Activated B cell treated with CpG ODN at 0.5 μM for 24 hours (primary cell): ENCODE data around the gene SLC51A. TPM values are rescaled to one million over a fixed set of nuclear protein-coding genes. Genes with fewer than 3 reads are reported as not detected.
A peak's percentile ranks its signal among the peaks of the same experiment; 100 is the strongest.
"Not testable (repeated sequence)": the region's sequence is repeated elsewhere in the genome, so short reads cannot be mapped to it uniquely, and the experiment has no call there.

Experiments used
- ATAC-seq: fragments of 200-7000 bp; cut with Tn5 transposase; one replicate; pipeline ENCODE4 v1.10.0; 2021; ENCODE audit warnings: low read depth, mild to moderate bottlenecking, moderate library complexity
- CTCF ChIA-PET: fragments of 350-600 bp; sonication (Branson Sonifier 250); formaldehyde crosslinking; loops from one replicate; lab custom pipeline; 2021; ENCODE audit warnings: antibody characterized with exemption; lab: Charles Lee
- POLR2A ChIA-PET: fragments of 350-600 bp; sonication (Branson Sonifier 250); formaldehyde crosslinking; loops from one replicate; lab custom pipeline; 2021; ENCODE audit warnings: antibody characterized with exemption; lab: Charles Lee
- DNase-seq: peaks from one replicate; pipeline ENCODE4 v3.0.0; 2022
- H3K27ac Mint-ChIP-seq: one replicate; pipeline ENCODE4 v1.8.0; 2020; ENCODE audit warnings: mixed read lengths
- H3K27me3 Mint-ChIP-seq: one replicate; pipeline ENCODE4 v1.8.0; 2021; ENCODE audit warnings: mixed read lengths
- H3K36me3 Mint-ChIP-seq: one replicate; pipeline ENCODE4 v1.8.0; 2021; ENCODE audit warnings: low read depth, mixed read lengths
- H3K4me1 Mint-ChIP-seq: one replicate; pipeline ENCODE4 v1.8.0; 2021; ENCODE audit warnings: mixed read lengths
- H3K4me3 Mint-ChIP-seq: one replicate; pipeline ENCODE4 v1.8.0; 2020; ENCODE audit warnings: mild to moderate bottlenecking, mixed read lengths
- H3K9me3 Mint-ChIP-seq: one replicate; pipeline ENCODE4 v1.8.0; 2020; ENCODE audit warnings: mixed read lengths
- intact Hi-C: fragments of 100-400 bp; cut with micrococcal nuclease; formaldehyde crosslinking; loops from one replicate; pipeline ENCODE4 v1.15.1; 2024
- total RNA-seq: library from RNA; stranded (reverse); gene quantifications from 2 replicates; pipeline ENCODE4 v1.2.3, GENCODE V29; 2022
- TF ChIP-seq, protein P1 (sequence below): fragments of 200-600 bp; IDR thresholded peaks from one replicate; pipeline ENCODE4 v1.8.0; 2022; ENCODE audit warnings: antibody characterized with exemption, mild to moderate bottlenecking

SLC51A gene
- total RNA-seq, 1 donor from 2014 or later, result not detected

DNA sequence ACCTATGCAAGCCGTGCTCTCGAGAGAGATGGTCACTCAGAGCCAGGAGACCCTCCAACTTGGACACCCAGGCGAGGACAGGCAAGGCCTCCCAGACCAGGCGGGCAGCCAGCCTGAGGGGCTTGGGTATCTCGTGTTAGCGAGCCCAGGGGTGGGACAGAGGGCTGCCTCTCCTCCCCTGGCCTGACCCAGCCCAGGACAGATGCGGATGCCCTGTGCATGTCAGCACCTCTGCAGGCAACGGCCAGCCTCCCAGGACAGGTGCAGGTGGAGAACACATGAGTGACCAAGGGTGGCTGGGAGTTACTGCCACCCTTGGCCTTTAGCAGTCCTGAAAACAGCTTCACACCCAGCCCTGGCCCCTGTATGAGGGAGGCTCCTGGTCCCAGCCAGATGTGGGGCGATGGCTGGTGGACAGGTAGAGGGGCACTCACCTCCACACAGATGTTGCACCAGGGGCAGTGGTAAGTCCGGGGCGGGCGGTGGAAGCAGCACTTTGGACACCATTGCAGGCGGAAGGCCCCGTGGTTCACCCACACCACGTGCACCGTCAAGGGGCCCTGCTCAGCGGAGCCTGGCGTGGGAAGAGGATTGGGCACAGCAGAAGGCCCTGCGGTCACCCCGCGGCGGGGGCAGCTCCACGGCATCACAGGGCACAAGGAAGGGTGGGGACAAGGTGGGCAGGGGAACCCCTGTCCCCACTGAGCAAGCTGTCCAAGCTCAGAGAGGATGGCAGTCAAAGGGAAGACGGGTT lies 7.2 kb upstream of the SLC51A start:
- no peaks in the 10 kb centered on the region for H3K27me3 Mint-ChIP-seq
- ChIA-PET POLR2A (no interaction called here), CTCF (interaction anchor here (0.6 kb wide), 1 partner anchor 14 kb away, joined by 3 read pairs; no protein-coding TSS in a partner anchor)
- no peak for DNase-seq
- no peaks in the 10 kb centered on the region for H3K36me3 Mint-ChIP-seq
- H3K27ac Mint-ChIP-seq, result no peak overlapping the region
- no peak for ATAC-seq
- peaks cover 32% of the 10 kb centered on the region for H3K4me1 Mint-ChIP-seq
- intact Hi-C loops, result no loop called here
- TF ChIP-seq, protein P1, sequence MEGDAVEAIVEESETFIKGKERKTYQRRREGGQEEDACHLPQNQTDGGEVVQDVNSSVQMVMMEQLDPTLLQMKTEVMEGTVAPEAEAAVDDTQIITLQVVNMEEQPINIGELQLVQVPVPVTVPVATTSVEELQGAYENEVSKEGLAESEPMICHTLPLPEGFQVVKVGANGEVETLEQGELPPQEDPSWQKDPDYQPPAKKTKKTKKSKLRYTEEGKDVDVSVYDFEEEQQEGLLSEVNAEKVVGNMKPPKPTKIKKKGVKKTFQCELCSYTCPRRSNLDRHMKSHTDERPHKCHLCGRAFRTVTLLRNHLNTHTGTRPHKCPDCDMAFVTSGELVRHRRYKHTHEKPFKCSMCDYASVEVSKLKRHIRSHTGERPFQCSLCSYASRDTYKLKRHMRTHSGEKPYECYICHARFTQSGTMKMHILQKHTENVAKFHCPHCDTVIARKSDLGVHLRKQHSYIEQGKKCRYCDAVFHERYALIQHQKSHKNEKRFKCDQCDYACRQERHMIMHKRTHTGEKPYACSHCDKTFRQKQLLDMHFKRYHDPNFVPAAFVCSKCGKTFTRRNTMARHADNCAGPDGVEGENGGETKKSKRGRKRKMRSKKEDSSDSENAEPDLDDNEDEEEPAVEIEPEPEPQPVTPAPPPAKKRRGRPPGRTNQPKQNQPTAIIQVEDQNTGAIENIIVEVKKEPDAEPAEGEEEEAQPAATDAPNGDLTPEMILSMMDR, result no peak
- peak overlapping the region; percentile 73 for H3K4me3 Mint-ChIP-seq
- peaks cover 2% of the 10 kb centered on the region for H3K9me3 Mint-ChIP-seq

DNA sequence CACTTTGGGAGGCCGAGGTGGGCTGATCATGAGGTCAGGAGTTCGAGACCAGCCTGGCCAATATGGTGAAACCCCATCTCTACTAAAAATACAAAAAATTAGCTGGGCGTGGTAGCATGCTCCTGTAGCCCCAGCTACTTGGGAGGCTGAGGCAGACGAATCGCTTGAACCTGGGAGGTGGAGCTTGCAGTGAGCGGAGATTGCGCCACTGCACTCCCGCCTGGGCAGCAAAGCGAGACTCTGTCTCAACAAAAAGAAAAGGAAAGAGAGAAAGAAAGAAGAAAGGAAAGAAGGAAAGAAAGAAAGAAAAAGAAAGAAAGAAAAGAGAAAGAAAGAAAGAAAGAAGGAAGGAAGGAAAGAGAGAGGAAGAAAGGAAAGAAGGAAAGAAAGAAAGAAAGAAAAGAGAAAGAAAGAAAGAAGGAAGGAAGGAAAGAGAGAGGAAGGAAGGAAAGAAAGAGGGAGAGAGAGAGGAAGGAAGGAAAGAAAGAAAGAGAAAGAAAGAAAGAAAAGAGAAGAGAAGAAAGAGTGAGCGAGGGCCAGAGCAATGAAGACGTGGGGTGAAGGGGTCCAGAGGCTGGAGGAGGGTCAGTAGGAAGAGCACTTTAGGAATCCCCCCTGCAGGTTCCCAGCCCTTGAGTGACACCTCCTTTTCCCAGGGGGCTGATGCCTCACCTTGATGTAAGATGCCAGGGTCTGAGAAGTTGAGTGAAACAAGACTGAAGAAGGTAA lies 6.2 kb upstream of the SLC51A start:
- H3K27me3 Mint-ChIP-seq, H3K27ac Mint-ChIP-seq, H3K36me3 Mint-ChIP-seq, DNase-seq, H3K9me3 Mint-ChIP-seq, POLR2A ChIA-PET, H3K4me3 Mint-ChIP-seq, intact Hi-C loops, ATAC-seq: not testable (repeated sequence)
- H3K4me1 Mint-ChIP-seq, result peaks cover 23% of the 10 kb centered on the region
- CTCF ChIA-PET, result interaction anchor here (0.6 kb wide), 1 partner anchor 15 kb away, joined by 3 read pairs; no protein-coding TSS in a partner anchor

DNA sequence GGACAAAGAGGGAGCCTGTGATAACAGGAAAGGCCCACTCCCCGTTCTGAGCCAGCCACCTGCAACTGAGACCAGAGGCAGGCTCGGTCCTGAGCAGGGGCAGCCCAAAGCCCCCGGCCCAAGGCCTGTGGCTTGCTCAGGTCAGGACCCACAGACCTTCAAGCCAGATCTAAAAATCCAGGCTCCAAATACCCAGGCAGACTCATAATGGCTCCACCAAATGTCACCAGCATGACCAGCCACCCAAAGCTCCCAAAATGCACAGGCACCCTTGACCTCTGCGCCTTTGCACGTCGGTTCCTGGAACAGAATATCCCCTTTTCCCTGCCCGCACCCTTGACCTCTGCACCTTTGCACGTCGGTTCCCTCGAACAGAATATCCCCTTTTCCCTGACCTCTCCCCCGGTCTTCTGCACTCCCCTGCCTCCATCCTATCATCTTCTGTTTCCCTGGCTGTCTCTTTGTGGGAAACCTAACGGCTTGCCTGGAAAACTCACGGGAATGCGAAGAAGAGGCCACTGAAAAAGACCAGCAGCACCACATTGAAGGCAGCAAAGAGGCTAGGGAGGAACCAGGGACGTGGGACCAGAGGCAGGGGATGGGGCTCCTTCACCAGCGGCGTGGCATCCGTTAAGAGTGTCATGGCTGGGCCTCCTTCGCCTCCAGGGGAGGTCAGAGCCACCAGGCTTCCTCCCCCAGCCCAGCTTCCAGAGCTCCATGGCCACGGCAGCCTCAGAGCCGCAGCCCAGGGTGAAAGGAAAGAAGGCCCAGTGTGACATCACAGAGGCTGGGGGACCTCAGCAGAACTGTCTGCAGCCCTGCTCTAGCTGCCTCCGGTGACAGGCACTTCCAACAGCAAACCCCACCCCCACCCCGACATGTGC lies 5.4 kb upstream of the SLC51A start, which contains the start of gene ZDHHC19:
ZDHHC19 (minus strand) TSS at position 728 of the 884 bp plus-strand sequence; CDS start at position 643, 85 bp downstream.
- ATAC-seq (no peak), DNase-seq (no peak)
- H3K4me3 Mint-ChIP-seq, result no peak within 1 kb of the TSS
- no peaks in the 10 kb centered on the region for H3K9me3 Mint-ChIP-seq
- intact Hi-C loops, result no loop called here
- H3K27ac Mint-ChIP-seq, result no peak within 1 kb of the TSS
- TF ChIP-seq, protein P1, result no peak
- ChIA-PET CTCF (no interaction called here), POLR2A (no interaction called here)
- no peaks in the 10 kb centered on the region for H3K27me3 Mint-ChIP-seq
- H3K4me1 Mint-ChIP-seq, result peaks cover 15% of the 10 kb centered on the region
- H3K36me3 Mint-ChIP-seq, result no peaks in the 10 kb centered on the region

DNA sequence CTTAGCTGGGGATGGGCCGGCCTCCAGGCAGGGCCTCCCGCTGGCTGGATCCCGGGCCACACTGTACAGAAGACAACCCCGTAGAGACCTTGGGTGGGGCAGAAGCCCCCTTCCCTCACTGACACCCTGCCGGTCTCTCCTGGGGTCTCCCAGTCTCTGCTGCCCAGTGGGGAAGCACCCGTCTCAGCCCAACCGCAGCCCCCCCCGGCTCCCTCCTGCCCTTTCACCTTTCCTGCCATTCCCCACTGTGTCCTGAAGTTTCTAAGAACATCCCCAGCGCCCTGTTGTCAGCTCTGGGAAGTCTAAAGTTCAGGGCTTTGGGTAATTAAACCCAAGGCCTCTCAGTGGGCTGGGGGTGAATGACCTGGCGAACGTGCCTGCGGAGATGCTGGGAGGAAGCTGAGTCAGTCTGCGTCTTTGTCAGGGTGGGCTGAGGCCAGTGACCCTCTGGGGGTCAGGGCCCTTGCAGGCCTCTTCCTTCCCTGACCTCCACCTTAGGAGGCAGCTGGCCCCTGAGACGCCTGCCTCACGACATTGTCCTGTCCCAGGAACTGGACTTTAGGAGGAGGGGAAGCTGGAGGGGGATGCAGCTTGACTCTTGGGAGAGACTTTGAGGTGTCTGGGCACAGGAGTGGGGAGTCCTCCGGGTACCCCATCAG lies 1.4 kb upstream of the SLC51A start:
- Mint-ChIP-seq H3K36me3 (no peaks in the 10 kb centered on the region), H3K4me3 (no peak overlapping the region), H3K4me1 (peaks cover 13% of the 10 kb centered on the region), H3K27ac (no peak overlapping the region), H3K9me3 (no peaks in the 10 kb centered on the region), H3K27me3 (no peaks in the 10 kb centered on the region)
- TF ChIP-seq, protein P1, result no peak
- CTCF ChIA-PET, result no interaction called here
- POLR2A ChIA-PET, result no interaction called here
- ATAC-seq, result no peak
- no peak for DNase-seq
- intact Hi-C loops, result no loop called here

DNA sequence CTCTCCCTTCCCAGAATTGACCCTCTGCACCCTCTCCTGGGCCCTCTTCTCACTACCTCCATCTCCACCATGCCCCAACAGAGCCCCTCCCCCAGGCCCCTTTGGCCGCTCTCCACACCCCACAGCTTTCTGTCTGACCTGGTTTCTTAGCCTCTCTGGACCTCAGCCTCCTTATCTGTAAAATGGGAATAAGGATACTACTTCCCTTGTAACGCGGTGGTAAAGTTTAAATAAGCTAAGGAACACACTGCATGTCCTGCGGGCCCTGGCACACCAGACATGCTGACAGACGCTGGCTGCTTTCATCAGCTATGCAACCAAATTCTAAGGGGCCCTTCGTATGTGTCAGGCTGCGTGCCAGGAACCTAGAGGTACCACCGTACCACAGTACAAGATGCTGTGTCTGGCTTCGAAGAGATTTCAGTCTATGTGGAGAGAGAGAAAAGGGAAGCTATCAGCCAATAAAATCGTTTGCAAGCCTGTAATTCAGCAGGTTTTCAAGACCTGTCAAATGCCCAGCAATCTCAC lies 777 bp upstream of the SLC51A start:
- Mint-ChIP-seq H3K9me3 (no peaks in the 10 kb centered on the region), H3K27me3 (no peaks in the 10 kb centered on the region), H3K4me3 (no peak overlapping the region), H3K4me1 (peaks cover 16% of the 10 kb centered on the region), H3K36me3 (no peaks in the 10 kb centered on the region), H3K27ac (no peak overlapping the region)
- no peak for DNase-seq
- ATAC-seq, result no peak
- ChIA-PET POLR2A (interaction anchor here (0.5 kb wide), 1 partner anchor 96 kb away, joined by 5 read pairs; no protein-coding TSS in a partner anchor), CTCF (no interaction called here)
- TF ChIP-seq, protein P1, result no peak
- intact Hi-C loops, result no loop called here
